Measurements from ENCODE around the gene ZNF680. TPM values are rescaled to one million over a fixed set of nuclear protein-coding genes. Genes with fewer than 3 reads are reported as not detected.
A peak's percentile ranks its signal among the peaks of the same experiment; 100 is the strongest.

Gene ZNF680
- total and polyA plus RNA-seq, 2 experiments from 2014 or later: 27.3 to 62.5 TPM

DNA sequence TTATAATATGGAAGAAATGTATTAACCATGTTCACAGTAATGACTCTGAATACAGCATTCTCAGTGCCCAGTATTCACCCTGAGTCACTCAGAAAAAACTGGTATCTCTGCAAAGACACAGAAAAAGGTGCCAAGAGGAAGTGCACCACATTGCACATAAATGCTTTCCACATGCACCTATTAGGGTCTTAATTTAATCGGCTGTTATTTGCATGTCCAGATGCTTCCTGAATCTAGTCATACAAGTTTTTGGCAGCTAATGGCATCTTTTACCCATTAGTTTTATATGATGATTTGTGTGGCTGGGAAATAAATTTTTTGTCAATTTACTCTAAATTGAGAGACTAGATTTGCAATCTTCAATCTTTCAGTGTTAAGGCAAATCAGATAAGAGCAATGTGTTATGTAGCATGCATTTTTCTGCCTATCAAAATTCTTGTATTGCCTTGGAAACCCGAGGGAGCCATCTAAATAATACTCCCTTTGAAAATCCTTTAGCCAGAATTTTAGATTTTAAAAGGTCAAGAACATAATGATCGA lies 58.2 kb downstream of the ZNF680 start (continued):
- TF ChIP-seq, protein P1, sequence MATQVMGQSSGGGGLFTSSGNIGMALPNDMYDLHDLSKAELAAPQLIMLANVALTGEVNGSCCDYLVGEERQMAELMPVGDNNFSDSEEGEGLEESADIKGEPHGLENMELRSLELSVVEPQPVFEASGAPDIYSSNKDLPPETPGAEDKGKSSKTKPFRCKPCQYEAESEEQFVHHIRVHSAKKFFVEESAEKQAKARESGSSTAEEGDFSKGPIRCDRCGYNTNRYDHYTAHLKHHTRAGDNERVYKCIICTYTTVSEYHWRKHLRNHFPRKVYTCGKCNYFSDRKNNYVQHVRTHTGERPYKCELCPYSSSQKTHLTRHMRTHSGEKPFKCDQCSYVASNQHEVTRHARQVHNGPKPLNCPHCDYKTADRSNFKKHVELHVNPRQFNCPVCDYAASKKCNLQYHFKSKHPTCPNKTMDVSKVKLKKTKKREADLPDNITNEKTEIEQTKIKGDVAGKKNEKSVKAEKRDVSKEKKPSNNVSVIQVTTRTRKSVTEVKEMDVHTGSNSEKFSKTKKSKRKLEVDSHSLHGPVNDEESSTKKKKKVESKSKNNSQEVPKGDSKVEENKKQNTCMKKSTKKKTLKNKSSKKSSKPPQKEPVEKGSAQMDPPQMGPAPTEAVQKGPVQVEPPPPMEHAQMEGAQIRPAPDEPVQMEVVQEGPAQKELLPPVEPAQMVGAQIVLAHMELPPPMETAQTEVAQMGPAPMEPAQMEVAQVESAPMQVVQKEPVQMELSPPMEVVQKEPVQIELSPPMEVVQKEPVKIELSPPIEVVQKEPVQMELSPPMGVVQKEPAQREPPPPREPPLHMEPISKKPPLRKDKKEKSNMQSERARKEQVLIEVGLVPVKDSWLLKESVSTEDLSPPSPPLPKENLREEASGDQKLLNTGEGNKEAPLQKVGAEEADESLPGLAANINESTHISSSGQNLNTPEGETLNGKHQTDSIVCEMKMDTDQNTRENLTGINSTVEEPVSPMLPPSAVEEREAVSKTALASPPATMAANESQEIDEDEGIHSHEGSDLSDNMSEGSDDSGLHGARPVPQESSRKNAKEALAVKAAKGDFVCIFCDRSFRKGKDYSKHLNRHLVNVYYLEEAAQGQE (IDR thresholded peaks at IDR 0.05; ENCODE audit: unreplicated experiment): no peak

DNA sequence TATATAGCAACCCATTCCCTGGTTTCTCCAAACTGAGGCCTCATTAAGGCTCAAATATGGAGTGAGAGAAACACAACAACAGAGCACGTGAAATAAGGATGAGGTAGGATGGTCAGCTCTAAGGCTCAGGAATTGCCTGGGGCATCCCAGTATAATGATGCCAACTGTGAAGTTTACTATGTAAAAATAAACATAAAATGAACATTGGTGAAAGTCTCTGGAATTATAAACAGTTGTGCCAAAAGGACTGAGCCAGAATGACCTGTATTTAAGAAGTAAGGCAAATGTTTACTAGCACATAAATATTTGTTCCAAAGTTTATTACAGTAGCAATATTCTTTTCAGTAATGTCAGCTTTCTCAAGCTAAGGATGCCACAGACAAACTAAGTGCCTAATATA lies 64.6 kb downstream of the ZNF680 start:
- Histone ChIP-seq H3K27me3 (ENCODE audit: insufficient read depth) (no peaks in the 10 kb centered on the region), H3K4me3 (no peak overlapping the region), H3K36me3 (ENCODE audit: insufficient read depth) (no peaks in the 10 kb centered on the region), H3K27ac (ENCODE audit: low read depth) (no peak overlapping the region), H3K79me2 (replicated peaks; ENCODE audit: insufficient read depth) (no peaks in the 10 kb centered on the region), H4K20me1 (replicated peaks; ENCODE audit: insufficient read depth) (no peaks in the 10 kb centered on the region), H2AFZ (no peak overlapping the region), H3F3A (replicated peaks; ENCODE audit: low read depth) (no peaks in the 10 kb centered on the region), H3K4me2 (no peak overlapping the region), H3K9me2 (ENCODE audit: insufficient read depth) (no peaks in the 10 kb centered on the region), H3K4me1 (ENCODE audit: insufficient read depth) (no peaks in the 10 kb centered on the region)
- Mint-ChIP-seq H3K9me3 (peaks cover 60% of the 10 kb centered on the region), H3K36me3 (ENCODE audit: low read depth) (peaks cover 6% of the 10 kb centered on the region; the same call in 2 of the 3 replicates), H3K27me3 (ENCODE audit: insufficient read depth, low read depth, poor library complexity) (peaks cover 3% of the 10 kb centered on the region), H3K27ac (no peak overlapping the region), H3K4me3 (no peak overlapping the region), H3K4me1 (peaks cover 6% of the 10 kb centered on the region)
- DNase-seq (ENCODE audit: low spot score) (no peak), ATAC-seq (no peak)
- TF ChIP-seq ZNF331 (CRISPR knock-in tag; IDR thresholded peaks at IDR 0.05; ENCODE audit: low read depth) (no peak), CREB1 (CRISPR knock-in tag; IDR thresholded peaks at IDR 0.05; ENCODE audit: low read depth) (no peak)

DNA sequence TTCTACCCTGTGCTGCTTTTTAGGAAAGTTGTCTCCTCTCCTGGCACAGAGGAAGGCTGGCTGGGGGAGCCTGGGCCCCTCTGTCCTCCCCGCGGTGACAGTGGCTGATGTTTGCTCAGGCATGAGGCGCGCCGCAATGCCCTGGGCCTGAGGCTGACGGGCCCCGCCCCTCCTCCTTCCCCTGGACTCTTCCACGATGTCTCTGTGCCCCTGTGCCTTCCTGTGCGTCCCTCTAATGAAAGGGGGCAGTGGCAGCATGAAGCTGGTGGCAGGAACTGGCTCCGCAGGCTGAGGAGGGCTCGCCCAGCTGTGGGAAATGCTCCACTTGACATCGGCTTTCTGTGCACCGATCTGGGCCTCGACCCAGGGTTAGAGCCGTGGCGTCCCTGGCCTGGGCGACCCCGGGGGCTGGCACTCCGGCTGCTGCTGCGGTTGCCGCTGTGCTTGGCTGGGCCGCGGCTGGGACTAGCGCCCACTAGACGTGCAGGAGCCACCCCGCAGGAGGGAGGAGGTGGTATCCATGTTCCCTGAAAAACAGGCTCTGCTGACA lies 67.9 kb downstream of the ZNF680 start:
- H3K27me3 ChIP-seq (ENCODE audit: insufficient read depth): no peaks in the 10 kb centered on the region
- Mint-ChIP-seq H3K27ac (no peak overlapping the region), H3K36me3 (ENCODE audit: low read depth) (peaks cover 5% of the 10 kb centered on the region; the same call in 2 of the 3 replicates), H3K27me3 (ENCODE audit: insufficient read depth, low read depth, poor library complexity) (peaks cover under 1% of the 10 kb centered on the region), H3K4me3 (peak overlapping the region; percentile 52), H3K9me3 (peaks cover 65% of the 10 kb centered on the region), H3K4me1 (peaks cover 10% of the 10 kb centered on the region)
- H3F3A ChIP-seq (replicated peaks; ENCODE audit: low read depth): no peaks in the 10 kb centered on the region
- H3K79me2 ChIP-seq (replicated peaks; ENCODE audit: insufficient read depth): no peaks in the 10 kb centered on the region
- no peaks in the 10 kb centered on the region for H3K4me1 ChIP-seq (ENCODE audit: insufficient read depth)
- DNase-seq (ENCODE audit: low spot score) (peak; percentile 62), ATAC-seq (peak; percentile 98)
- no peaks in the 10 kb centered on the region for H3K9me2 ChIP-seq (ENCODE audit: insufficient read depth)
- H3K4me3 ChIP-seq: peak overlapping the region; percentile 37; the same call in 1 of the 2 replicates
- TF ChIP-seq, protein P2, sequence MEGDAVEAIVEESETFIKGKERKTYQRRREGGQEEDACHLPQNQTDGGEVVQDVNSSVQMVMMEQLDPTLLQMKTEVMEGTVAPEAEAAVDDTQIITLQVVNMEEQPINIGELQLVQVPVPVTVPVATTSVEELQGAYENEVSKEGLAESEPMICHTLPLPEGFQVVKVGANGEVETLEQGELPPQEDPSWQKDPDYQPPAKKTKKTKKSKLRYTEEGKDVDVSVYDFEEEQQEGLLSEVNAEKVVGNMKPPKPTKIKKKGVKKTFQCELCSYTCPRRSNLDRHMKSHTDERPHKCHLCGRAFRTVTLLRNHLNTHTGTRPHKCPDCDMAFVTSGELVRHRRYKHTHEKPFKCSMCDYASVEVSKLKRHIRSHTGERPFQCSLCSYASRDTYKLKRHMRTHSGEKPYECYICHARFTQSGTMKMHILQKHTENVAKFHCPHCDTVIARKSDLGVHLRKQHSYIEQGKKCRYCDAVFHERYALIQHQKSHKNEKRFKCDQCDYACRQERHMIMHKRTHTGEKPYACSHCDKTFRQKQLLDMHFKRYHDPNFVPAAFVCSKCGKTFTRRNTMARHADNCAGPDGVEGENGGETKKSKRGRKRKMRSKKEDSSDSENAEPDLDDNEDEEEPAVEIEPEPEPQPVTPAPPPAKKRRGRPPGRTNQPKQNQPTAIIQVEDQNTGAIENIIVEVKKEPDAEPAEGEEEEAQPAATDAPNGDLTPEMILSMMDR (conservative IDR thresholded peaks at IDR 0.05; ENCODE audit: low read depth in 2 of 2): peak; percentile 24 to 25; a peak in 2 of 4 replicates
- TF ChIP-seq, protein P1 (IDR thresholded peaks at IDR 0.05; ENCODE audit: unreplicated experiment): no peak
- H3K27ac ChIP-seq (ENCODE audit: low read depth): 0 out of 2 replicates have a peak overlapping the region, but pooled peaks have one; percentile 32
- peak overlapping the region; percentile 67 for H3K4me2 ChIP-seq
- H4K20me1 ChIP-seq (replicated peaks; ENCODE audit: insufficient read depth): no peaks in the 10 kb centered on the region
- H3K36me3 ChIP-seq (ENCODE audit: insufficient read depth): no peaks in the 10 kb centered on the region
- H2AFZ ChIP-seq: peak overlapping the region; percentile 57; the same call in 1 of the 2 replicates

Measured in GM23338 (cell line).